H1 (cell line): Measurements from ENCODE around the gene GREB1. TPM values are rescaled to one million over a fixed set of nuclear protein-coding genes. Genes with fewer than 3 reads are reported as not detected.

Experiments
- CTCF ChIA-PET: fragments of 300-600 bp; sonication (Branson Sonifier 250); formaldehyde crosslinking; loops from one replicate; lab custom pipeline; 2021; ENCODE audit not compliant: partially characterized antibody; lab: Charles Lee
- POLR2A ChIA-PET: fragments of 300-600 bp; sonication (Branson Sonifier 250); formaldehyde crosslinking; loops from one replicate; lab custom pipeline; 2021; ENCODE audit warnings: inconsistent platforms; ENCODE audit not compliant: partially characterized antibody; lab: Charles Lee
- DNase-seq, 2 experiments: peaks; one replicate each; pipeline versions ENCODE4 v3.0.0 to v3.0.0-alpha.2; 2010 to 2022; ENCODE audit warnings: low spot score in 2 of 2, low read depth in 1 of 2, mixed read lengths in 1 of 2
- FAIRE-seq: peaks from 2 replicates; lab custom pipeline; 2011; peaks lifted over from hg19 to GRCh38; lab: Jason Lieb, UNC
- H2AFZ ChIP-seq: 2 replicates; pipeline ENCODE4 v1.8.1; 2012; ENCODE audit warnings: low read length, inconsistent platforms
- H2AK5ac ChIP-seq: 2 replicates; pipeline ENCODE4 v1.6.1; 2013; ENCODE audit warnings: low read depth, low read length
- H2BK120ac ChIP-seq: replicated peaks from 2 replicates; pipeline ENCODE3; 2013; ENCODE audit warnings: low read depth, low read length, inconsistent platforms
- H2BK12ac ChIP-seq: 2 replicates; pipeline ENCODE4 v1.6.1; 2013; ENCODE audit warnings: low read depth, low read length
- H2BK15ac ChIP-seq: 2 replicates; pipeline ENCODE4 v1.6.1; 2013; ENCODE audit warnings: low read length
- H2BK20ac ChIP-seq: 2 replicates; pipeline ENCODE4 v1.6.1; 2013; ENCODE audit warnings: low read length
- H2BK5ac ChIP-seq: 2 replicates; pipeline ENCODE4 v1.6.1; 2013; ENCODE audit warnings: low read depth, low read length
- H3K14ac ChIP-seq: 2 replicates; pipeline ENCODE4 v1.6.1; 2013; ENCODE audit warnings: inconsistent platforms; ENCODE audit not compliant: insufficient read length
- H3K18ac ChIP-seq: 2 replicates; pipeline ENCODE4 v1.6.1; 2013; ENCODE audit warnings: low read length; ENCODE audit errors: extremely low read depth
- H3K23ac ChIP-seq: 2 replicates; pipeline ENCODE4 v1.6.1; 2013; ENCODE audit warnings: inconsistent platforms; ENCODE audit not compliant: insufficient read length
- H3K23me2 ChIP-seq: 2 replicates; pipeline ENCODE4 v1.6.1; 2013; ENCODE audit warnings: low read depth, low read length
- H3K27ac ChIP-seq: 2 replicates; pipeline ENCODE4 v1.6.1; 2011; ENCODE audit warnings: low read depth, low read length, inconsistent platforms
- H3K27me3 ChIP-seq, 4 experiments: replicated peaks in 1 of 4; 1 replicate in 1 of 4; 2 replicates in 3 of 4; pipeline versions ENCODE4 v1.6.1 to v1.8.1; 2011 to 2013; ENCODE audit warnings: low read length in 3 of 4, mild to moderate bottlenecking in 3 of 4, inconsistent platforms in 2 of 4, mixed read lengths in 2 of 4, moderate library complexity in 1 of 4; ENCODE audit not compliant: control insufficient read depth in 3 of 4, insufficient read depth in 3 of 4; ENCODE audit errors: extremely low read depth in 1 of 4
- H3K36me3 ChIP-seq, 4 experiments: 2 replicates each; pipeline versions ENCODE4 v1.6.1 to v1.8.1; 2011 to 2013; ENCODE audit warnings: mild to moderate bottlenecking in 4 of 4, low read length in 3 of 4, moderate library complexity in 2 of 4, control low read depth in 1 of 4, inconsistent platforms in 1 of 4; ENCODE audit not compliant: insufficient read depth in 4 of 4, control insufficient read depth in 2 of 4
- H3K4ac ChIP-seq: replicated peaks from 2 replicates; pipeline ENCODE3; 2013; ENCODE audit warnings: low read length, low read depth, mixed read lengths, inconsistent platforms; ENCODE audit not compliant: insufficient read length
- H3K4me1 ChIP-seq, 4 experiments: replicated peaks in 1 of 4; 1 replicate in 1 of 4; 2 replicates in 3 of 4; pipeline versions ENCODE4 v1.6.1 to v1.8.1; 2011 to 2013; ENCODE audit warnings: low read length in 3 of 4, inconsistent platforms in 2 of 4, mixed read lengths in 1 of 4; ENCODE audit not compliant: insufficient read depth in 4 of 4, control insufficient read depth in 3 of 4
- H3K4me2 ChIP-seq, 2 experiments: 2 replicates each; pipeline versions ENCODE4 v1.6.1 to v1.8.1; 2011 to 2013; ENCODE audit warnings: low read depth in 2 of 2, low read length in 2 of 2, control low read depth in 1 of 2, inconsistent platforms in 1 of 2, mild to moderate bottlenecking in 1 of 2; ENCODE audit not compliant: insufficient read depth in 1 of 2
- H3K4me3 ChIP-seq, 4 experiments: fragments of 200-600, 300-600 bp in 1 of 4; sonication (generic), shearing (Covaris generic), sonication (Bioruptor Twin) in 1 of 4; 2 replicates each; pipeline versions ENCODE4 v1.5.1 to v1.8.1; 2011 to 2016; ENCODE audit warnings: low read length in 4 of 4, low read depth in 3 of 4, control low read depth in 2 of 4, inconsistent platforms in 2 of 4, mild to moderate bottlenecking in 2 of 4, mixed read lengths in 1 of 4, moderate library complexity in 1 of 4; ENCODE audit not compliant: insufficient read depth in 2 of 4; ENCODE audit errors: extremely low read depth in 1 of 4
- H3K56ac ChIP-seq: replicated peaks from 2 replicates; pipeline ENCODE3; 2013; ENCODE audit warnings: low read depth, mild to moderate bottlenecking, mixed read lengths, low read length, inconsistent platforms; ENCODE audit not compliant: insufficient read length
- H3K79me1 ChIP-seq: 2 replicates; pipeline ENCODE4 v1.6.1; 2013; ENCODE audit warnings: low read depth, low read length, control low read depth
- H3K79me2 ChIP-seq, 2 experiments: 2 replicates each; pipeline versions ENCODE4 v1.6.1 to v1.8.1; 2012 to 2013; ENCODE audit warnings: low read length in 2 of 2, mild to moderate bottlenecking in 2 of 2, inconsistent platforms in 1 of 2; ENCODE audit not compliant: insufficient read depth in 2 of 2, control insufficient read depth in 1 of 2
- H3K9ac ChIP-seq, 4 experiments: replicated peaks in 1 of 4; 1 replicate in 1 of 4; 2 replicates in 3 of 4; pipeline versions ENCODE4 v1.6.1 to v1.8.1; 2011 to 2013; ENCODE audit warnings: low read depth in 3 of 4, low read length in 3 of 4, control low read depth in 2 of 4, mild to moderate bottlenecking in 2 of 4, moderate library complexity in 2 of 4, inconsistent platforms in 1 of 4; ENCODE audit errors: extremely low read depth in 1 of 4
- H3K9me3 ChIP-seq, 2 experiments: 2 replicates each; pipeline versions ENCODE4 v1.6.1 to v1.8.1; 2012 to 2013; ENCODE audit warnings: mild to moderate bottlenecking in 2 of 2, moderate library complexity in 2 of 2, control low read depth in 1 of 2, inconsistent platforms in 1 of 2, low read depth in 1 of 2, low read length in 1 of 2, mixed read lengths in 1 of 2; ENCODE audit not compliant: insufficient read depth in 2 of 2
- H4K20me1 ChIP-seq, 2 experiments: replicated peaks in 1 of 2; 2 replicates each; pipeline versions ENCODE3 to v1.8.1; 2011 to 2013; ENCODE audit warnings: inconsistent platforms in 2 of 2, low read length in 2 of 2, mild to moderate bottlenecking in 1 of 2; ENCODE audit not compliant: insufficient read depth in 2 of 2, control insufficient read depth in 1 of 2
- H4K5ac ChIP-seq: 2 replicates; pipeline ENCODE4 v1.6.1; 2013; ENCODE audit warnings: low read length, low read depth, mixed read lengths, inconsistent platforms; ENCODE audit not compliant: insufficient read length
- H4K8ac ChIP-seq: 2 replicates; pipeline ENCODE4 v1.8.0; 2013; ENCODE audit warnings: mild to moderate bottlenecking, moderate library complexity, low read length, inconsistent platforms; ENCODE audit not compliant: insufficient read depth; ENCODE audit errors: extremely low read depth
- H4K91ac ChIP-seq: replicated peaks from 2 replicates; pipeline ENCODE3; 2013; ENCODE audit warnings: low read length, mixed read lengths, inconsistent platforms; ENCODE audit not compliant: insufficient read length
- CBX5 ChIP-seq: fragments of 300-800, 300-1000 bp; sonication (generic); IDR thresholded peaks from 2 replicates; pipeline ENCODE4 v1.7.1; 2016; ENCODE audit warnings: antibody characterized with exemption, low read length, low read depth
- CREB1 ChIP-seq: IDR thresholded peaks from 2 replicates; pipeline ENCODE4 v1.6.1; 2012; ENCODE audit warnings: inconsistent platforms
- MAFK ChIP-seq: IDR thresholded peaks from 2 replicates; pipeline ENCODE4 v1.6.1; 2012; ENCODE audit warnings: low read depth, mild to moderate bottlenecking, improper control_type of control experiment, low read length
- POU5F1 ChIP-seq: IDR thresholded peaks from 2 replicates; pipeline ENCODE4 v1.6.1; 2011; ENCODE audit warnings: low read depth, mild to moderate bottlenecking, low read length, moderate library complexity
- SIRT6 ChIP-seq: IDR thresholded peaks from one replicate; pipeline ENCODE4 v1.7.1; 2012; ENCODE audit warnings: low read length, inconsistent platforms
- SIX5 ChIP-seq: IDR thresholded peaks from 2 replicates; pipeline ENCODE4 v1.6.1; 2011; ENCODE audit warnings: mild to moderate bottlenecking, low read depth, low read length
- TEAD4 ChIP-seq: IDR thresholded peaks from 2 replicates; pipeline ENCODE4 v1.6.1; 2012; ENCODE audit warnings: low read depth, low read length, inconsistent platforms, mixed read lengths
- WGBS, 2 experiments: shearing (Covaris generic) in 1 of 2; methylation state at CpG; one replicate each; pipeline versions ENCODE4 v1.1.6 to v1.1.7; 2013 to 2015; ENCODE audit warnings: low lambda C conversion rate in 2 of 2, mixed read lengths in 2 of 2, inconsistent platforms in 1 of 2, low coverage in 1 of 2, missing lambda C conversion rate in 1 of 2; ENCODE audit not compliant: insufficient replicate concordance in 2 of 2, insufficient coverage in 1 of 2, insufficient read length in 1 of 2; ENCODE audit errors: extremely low coverage in 1 of 2, missing lambda C conversion rate in 1 of 2; 5-methylcytosine and 5-hydroxymethylcytosine counted together
- polyA plus RNA-seq, 7 experiments: library from polyadenylated mRNA; depleted of rRNA in 3 of 7; stranded (reverse) in 5 of 7; unstranded in 2 of 7; fragments of >200 nt in 5 of 7; fragments of 200-250 nt in 2 of 7; gene quantifications; 1 replicate in 5 of 7; 2 replicates in 1 of 7; 4 replicates in 1 of 7; pipeline versions ENCODE4 v1.2.1 to v1.2.3, GENCODE V29; 2011 to 2013; ENCODE audit warnings: missing spikeins in 2 of 7, mixed read lengths in 2 of 7
- total RNA-seq: library from RNA; stranded (reverse); fragmentation: NEBNext Ultra II Directional; extraction: Animal tissue kit (Norgen Biotek cat#: 25700); gene quantifications from 2 replicates; pipeline ENCODE4 v1.2.1, GENCODE V29; 2021
- TF ChIP-seq, protein P1 (sequence below): IDR thresholded peaks from 2 replicates; pipeline ENCODE4 v1.6.1; 2012; ENCODE audit warnings: low read length, inconsistent platforms
- TF ChIP-seq, protein P2 (sequence below): IDR thresholded peaks from 2 replicates; pipeline ENCODE4 v1.6.1; 2012; ENCODE audit warnings: inconsistent platforms
- TF ChIP-seq, protein P3 (sequence below): IDR thresholded peaks from 2 replicates; pipeline ENCODE4 v1.6.1; 2011; ENCODE audit warnings: low read length, improper control_type of control experiment

GREB1 gene
- total and polyA plus RNA-seq, 2 of the 8 experiments (the other 6 are each of a cell fraction or from before 2014, with no cell fraction given) = 7.9 to 43.4 TPM

DNA sequence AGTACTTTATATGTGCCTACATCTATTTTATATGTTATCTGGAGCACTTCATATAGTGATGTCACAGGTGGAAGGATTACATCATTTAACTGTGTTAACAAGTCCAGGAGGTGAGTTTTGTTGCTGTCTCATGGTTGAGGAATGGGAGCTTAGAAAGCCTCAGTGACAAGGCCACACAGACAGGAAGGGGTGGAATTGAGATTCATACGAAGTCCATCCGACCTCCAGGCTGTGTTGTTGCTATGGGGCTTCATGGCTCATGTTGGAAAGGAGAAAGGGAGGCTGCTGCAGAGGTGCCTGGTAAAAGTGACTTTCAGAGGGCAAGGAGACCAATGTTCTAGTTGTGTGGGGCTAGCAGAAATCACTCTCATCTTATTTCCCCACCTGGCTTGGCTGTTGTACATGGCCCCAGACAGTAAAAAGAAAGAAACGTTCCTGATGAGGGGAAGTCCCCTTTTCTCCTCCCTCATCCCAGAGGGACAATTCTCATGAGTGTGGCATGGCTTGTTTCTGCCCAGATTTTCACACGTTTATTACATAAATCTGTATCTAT is 31.0 kb upstream of the GREB1 start:
- 0 out of 4 replicates have a peak, but pooled peaks cover 0 to 8% of the 10 kb centered on the region in 2 experiments for H3K9me3 ChIP-seq
- H4K8ac ChIP-seq = no peak overlapping the region
- H3K27ac ChIP-seq = no peak overlapping the region
- FAIRE-seq (no peak), DNase-seq (no peak)
- H3K4ac ChIP-seq = no peak overlapping the region
- H3K36me3 ChIP-seq = no peaks in the 10 kb centered on the region
- H3K4me2 ChIP-seq = no peak overlapping the region
- H3K4me1 ChIP-seq = peaks cover 2 to 9% (median 7%) of the 10 kb centered on the region in 4 experiments; a peak in 3 of 7 replicates
- H3K9ac ChIP-seq = no peak overlapping the region
- no peak overlapping the region for H4K91ac ChIP-seq
- no peak overlapping the region for H2BK15ac ChIP-seq
- no peak overlapping the region for H2AK5ac ChIP-seq
- CTCF ChIA-PET = interaction anchor here (0.9 to 1.1 kb wide), 3 partner anchors 30 to 185 kb away, joined by 3 to 4 read pairs (median 3); partner anchors contain the start of gene GREB1
- WGBS, 2 experiments = 86% methylated on average over 4 of the region's 4 CpGs; no CpG with 5 or more reads in 1 of the 2 experiments
- H2BK120ac ChIP-seq = no peak overlapping the region
- no peak overlapping the region for H2BK12ac ChIP-seq
- no peak overlapping the region for H2BK5ac ChIP-seq
- peaks cover 0 to 37% of the 10 kb centered on the region in 2 experiments; a peak in 2 of 4 replicates for H3K79me2 ChIP-seq
- no peaks in the 10 kb centered on the region for H3K27me3 ChIP-seq
- POLR2A ChIA-PET = no interaction called here
- no peak overlapping the region for H3K23ac ChIP-seq
- no peak overlapping the region for H2BK20ac ChIP-seq
- no peak overlapping the region for H3K14ac ChIP-seq
- no peak overlapping the region for H2AFZ ChIP-seq
- no peak overlapping the region for H3K56ac ChIP-seq
- H3K79me1 ChIP-seq = peaks cover 6% of the 10 kb centered on the region
- H3K23me2 ChIP-seq = no peaks in the 10 kb centered on the region
- H4K20me1 ChIP-seq = peaks cover 0 to 9% of the 10 kb centered on the region in 2 experiments
- H4K5ac ChIP-seq = no peak overlapping the region
- H3K4me3 ChIP-seq = no peak overlapping the region
- no peak overlapping the region for H3K18ac ChIP-seq
- TF ChIP-seq TEAD4 (no peak), SIRT6 (no peak), CBX5 (no peak), MAFK (no peak), CREB1 (no peak), POU5F1 (no peak), SIX5 (no peak)
- TF ChIP-seq, protein P1, sequence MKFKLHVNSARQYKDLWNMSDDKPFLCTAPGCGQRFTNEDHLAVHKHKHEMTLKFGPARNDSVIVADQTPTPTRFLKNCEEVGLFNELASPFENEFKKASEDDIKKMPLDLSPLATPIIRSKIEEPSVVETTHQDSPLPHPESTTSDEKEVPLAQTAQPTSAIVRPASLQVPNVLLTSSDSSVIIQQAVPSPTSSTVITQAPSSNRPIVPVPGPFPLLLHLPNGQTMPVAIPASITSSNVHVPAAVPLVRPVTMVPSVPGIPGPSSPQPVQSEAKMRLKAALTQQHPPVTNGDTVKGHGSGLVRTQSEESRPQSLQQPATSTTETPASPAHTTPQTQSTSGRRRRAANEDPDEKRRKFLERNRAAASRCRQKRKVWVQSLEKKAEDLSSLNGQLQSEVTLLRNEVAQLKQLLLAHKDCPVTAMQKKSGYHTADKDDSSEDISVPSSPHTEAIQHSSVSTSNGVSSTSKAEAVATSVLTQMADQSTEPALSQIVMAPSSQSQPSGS = no peak
- TF ChIP-seq, protein P2, sequence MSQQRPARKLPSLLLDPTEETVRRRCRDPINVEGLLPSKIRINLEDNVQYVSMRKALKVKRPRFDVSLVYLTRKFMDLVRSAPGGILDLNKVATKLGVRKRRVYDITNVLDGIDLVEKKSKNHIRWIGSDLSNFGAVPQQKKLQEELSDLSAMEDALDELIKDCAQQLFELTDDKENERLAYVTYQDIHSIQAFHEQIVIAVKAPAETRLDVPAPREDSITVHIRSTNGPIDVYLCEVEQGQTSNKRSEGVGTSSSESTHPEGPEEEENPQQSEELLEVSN = no peak
- TF ChIP-seq, protein P3, sequence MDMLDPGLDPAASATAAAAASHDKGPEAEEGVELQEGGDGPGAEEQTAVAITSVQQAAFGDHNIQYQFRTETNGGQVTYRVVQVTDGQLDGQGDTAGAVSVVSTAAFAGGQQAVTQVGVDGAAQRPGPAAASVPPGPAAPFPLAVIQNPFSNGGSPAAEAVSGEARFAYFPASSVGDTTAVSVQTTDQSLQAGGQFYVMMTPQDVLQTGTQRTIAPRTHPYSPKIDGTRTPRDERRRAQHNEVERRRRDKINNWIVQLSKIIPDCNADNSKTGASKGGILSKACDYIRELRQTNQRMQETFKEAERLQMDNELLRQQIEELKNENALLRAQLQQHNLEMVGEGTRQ = no peak
